Left renal pelvis (tissue), 4 donors: ENCODE data around the gene MCCC1. TPM values are rescaled to one million over a fixed set of nuclear protein-coding genes. Genes with fewer than 3 reads are reported as not detected.
"Not testable (repeated sequence)": the region's sequence is repeated elsewhere in the genome, so short reads cannot be mapped to it uniquely, and the experiment has no call there.

Experiments used
- DNase-seq, 4 donors: peaks; one replicate each; pipeline ENCODE4 v3.0.0-alpha.2; 2013; ENCODE audit warnings: low read depth in 4 of 4, low spot score in 3 of 4
- polyA plus RNA-seq, 4 donors: library from polyadenylated mRNA; unstranded; fragments of 120-200 nt; gene quantifications; one replicate each; pipeline ENCODE4 v1.2.1, GENCODE V29; 2013; ENCODE audit not compliant: insufficient read length in 4 of 4

The MCCC1 gene
- polyA plus RNA-seq, 4 donors, result 23.5 to 62.8 (median 55.5) TPM

GRCh38 chr3:182993486-182994201, 105.7 kb downstream of the MCCC1 start:
- not testable (repeated sequence) for DNase-seq

GRCh38 chr3:182989566-182989965, 109.7 kb downstream of the MCCC1 start:
- no peak for DNase-seq

DNA sequence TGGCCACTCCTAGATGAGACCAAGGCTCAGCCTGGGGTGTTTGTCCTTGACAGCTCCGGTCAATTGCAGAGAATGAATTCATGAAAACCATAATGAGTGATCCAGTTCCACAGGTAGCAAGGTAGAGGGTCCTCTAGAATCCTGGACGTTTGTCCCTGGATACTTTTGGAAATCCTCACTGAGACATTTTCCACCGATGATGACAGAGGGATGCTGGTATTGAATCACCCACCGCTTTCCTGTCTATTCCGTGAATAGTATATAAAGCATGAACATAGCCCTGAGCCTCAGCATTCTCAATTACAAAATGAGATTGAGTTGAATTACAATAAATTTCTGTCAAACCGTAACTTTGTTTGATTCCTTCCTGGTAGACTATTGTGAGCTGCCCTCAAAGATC, 113.3 kb downstream of the MCCC1 start:
- no peak for DNase-seq

DNA sequence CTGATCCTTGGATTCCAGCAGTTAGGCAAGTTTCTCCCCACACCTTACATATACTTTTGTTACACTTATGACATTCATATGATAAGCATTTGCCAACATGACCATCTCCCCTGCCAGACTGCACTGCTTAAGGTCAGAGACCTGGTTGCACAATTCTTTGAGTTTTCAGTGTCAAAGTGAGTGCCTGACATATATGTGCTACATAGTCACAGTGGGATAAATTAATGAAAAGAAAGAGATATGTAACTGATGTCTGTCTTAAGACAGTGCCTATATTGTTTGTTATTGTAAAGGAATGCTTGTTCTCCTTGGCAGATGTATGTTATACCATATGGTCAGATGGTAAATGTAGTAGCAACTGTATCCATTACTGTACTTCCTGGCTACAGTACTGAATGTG, 115.4 kb downstream of the MCCC1 start:
- no peak for DNase-seq

DNA sequence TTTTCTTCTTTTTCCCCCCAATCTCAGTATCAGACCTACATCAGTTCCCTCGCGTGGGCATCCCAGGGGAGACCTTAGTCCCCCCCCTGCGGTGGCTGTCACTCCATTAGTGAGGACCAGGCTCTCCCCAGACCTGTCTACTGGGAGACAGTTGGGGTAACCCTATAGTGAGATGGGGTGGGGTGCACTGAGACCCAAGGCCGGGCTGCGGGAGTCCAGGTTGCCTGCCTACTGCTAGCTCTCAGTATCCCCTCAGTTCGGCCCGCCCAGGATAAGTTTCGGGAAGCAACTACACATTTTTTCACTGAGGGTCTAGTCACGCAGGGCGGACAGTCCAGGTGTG, 118.3 kb downstream of the MCCC1 start:
- no peak for DNase-seq

DNA sequence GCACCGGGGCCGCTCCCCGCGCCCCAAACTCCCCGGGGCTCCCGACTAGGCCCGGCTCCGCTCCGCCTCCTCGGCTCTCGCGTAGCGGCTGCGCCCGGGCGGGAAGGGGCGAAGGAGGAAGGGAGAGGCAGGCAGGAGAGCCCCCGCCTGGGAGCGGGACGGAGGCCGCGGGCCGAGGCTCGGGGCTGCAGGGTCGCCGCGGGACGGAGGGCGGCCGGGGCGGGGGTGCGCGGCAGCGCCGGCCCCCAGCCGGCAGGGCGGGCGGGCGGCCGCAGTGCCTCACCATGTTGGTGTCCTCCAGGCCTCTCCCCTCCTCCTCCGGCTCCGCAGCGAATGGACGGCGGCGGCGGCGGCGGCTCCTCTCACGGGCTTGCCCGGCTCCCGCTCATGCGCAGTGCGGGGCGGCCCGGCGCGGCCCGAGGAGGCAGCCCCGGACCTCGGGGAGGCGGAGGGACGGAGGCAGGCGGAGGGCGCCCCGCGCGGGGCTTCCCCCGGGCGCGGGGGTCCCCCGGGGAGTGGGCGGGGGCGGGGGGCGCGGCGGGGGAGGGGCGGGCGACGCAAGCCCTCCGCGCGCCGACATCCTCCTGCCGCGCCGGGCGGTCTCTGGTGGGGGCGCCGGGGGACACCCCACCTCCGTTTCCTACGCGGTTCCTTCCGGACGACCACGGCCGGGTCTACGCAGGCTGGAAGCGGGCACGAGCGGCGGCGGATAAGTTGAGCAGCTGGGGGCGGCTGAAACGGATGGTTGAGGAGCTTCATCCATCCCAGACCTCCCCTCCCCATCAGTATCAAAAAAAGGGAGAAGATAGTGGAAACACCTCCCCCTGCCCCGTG, 118.9 kb downstream of the MCCC1 start, which contains the start of gene DCUN1D1:
Gene DCUN1D1 (minus strand): TSS at position 335 of the 834 bp plus-strand sequence. CDS start 49 bp downstream, at position 286.
- peak in 2 of 4 donors; percentile 63 to 65 for DNase-seq

GRCh38 chr3:182979674-182980191, 119.6 kb downstream of the MCCC1 start:
- peak in 1 of 4 donors; percentile 21 for DNase-seq

DNA sequence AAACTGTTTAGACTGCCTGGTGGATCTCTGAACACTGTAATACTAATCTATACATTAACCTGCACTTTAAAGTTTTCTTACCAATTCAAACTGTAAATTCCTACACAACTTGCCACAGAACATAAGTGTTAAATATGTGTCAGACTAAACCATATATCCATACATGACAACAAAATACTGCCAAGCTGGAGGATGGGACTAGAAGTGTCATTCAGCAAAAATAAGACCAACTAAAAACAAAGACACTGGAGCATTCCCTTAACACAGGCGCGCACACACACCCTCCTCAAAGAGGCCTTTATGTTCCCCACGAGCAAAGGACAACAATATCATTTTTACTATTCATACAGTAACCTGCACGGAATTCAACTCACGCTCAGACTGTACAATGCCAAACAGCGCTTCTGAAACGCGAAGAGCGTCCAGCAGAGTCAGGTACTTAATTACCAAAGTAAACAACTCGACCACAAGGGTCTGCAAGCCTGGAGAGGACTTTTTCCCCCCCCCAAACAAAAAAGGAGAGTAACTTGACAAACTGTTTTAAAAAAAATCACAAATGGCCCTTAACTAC, 120.1 kb downstream of the MCCC1 start:
- DNase-seq, result no peak

GRCh38 chr3:182978387-182978786, 120.9 kb downstream of the MCCC1 start:
- DNase-seq, result no peak

DNA sequence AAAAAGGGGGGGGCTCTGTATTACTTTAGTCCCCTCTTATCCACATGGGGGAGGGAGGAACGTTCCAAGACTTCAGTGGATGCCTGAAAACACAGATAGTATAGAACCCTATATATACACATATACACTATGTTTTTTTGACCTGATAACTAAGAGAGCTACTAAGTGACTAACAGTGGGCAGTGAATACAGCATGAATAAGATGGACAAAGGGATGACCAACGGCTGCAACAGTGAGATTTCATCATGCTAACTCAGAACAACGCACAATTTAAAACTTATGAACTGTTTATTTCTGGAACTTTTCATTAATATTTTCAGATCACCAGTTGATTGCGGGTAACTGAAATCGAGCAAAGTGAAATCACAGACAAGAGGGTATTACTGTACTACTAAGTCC, 126.2 kb downstream of the MCCC1 start:
- DNase-seq, result no peak

GRCh38 chr3:182972387-182972786, 126.9 kb downstream of the MCCC1 start:
- DNase-seq, result no peak

GRCh38 chr3:182971637-182972036, 127.7 kb downstream of the MCCC1 start:
- DNase-seq, result peak in 1 of 4 donors; percentile 33

DNA sequence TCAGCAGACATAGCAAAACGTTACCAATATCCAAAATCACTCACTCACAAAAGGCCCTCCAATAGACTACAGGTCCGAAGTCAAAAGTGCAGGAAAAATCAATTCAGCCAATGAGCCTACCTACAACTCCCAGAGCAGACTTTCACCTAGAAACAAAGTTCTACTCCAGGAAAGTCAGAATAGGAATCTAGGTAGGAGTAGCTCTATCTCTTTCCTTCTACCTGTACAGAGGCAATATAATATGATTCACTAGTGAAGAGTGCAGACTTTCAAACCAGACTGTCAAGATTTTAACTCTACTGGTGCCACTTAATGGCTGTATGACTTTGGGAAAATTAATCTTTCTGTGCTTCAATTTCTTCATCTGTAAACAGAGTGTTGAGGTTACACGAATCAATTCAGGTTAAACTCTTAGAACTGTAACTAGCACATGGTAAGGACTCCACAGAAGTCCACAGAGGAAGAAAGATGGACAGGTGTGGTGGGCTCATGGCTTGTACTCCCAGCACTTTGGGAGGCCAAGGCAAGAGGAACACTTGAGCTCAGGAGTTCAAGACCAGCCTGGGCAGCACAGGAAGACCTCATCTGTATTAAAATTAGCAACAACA, 128.4 kb downstream of the MCCC1 start:
- no peak for DNase-seq

GRCh38 chr3:182969853-182970252, 129.4 kb downstream of the MCCC1 start:
- no peak for DNase-seq

DNA sequence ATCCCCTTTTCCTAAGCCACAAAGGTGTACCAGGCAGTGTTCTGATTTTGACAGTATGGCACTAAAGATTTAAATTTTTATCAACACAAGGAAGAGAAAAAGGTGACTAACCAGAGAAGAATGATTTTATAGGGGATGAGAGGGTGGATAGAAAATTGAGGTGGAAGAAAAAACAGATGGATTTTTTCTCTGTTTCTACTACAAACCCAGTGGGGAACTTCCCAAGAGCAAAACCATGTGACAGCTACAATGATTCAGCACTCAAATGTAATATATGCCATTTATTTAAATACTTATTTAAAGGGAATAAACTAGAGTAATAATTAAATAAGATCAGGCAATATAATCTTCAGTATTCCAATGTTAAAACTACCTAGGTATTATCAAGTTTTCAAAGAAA, 130.0 kb downstream of the MCCC1 start:
- DNase-seq, result no peak

GRCh38 chr3:182967218-182968204, 131.8 kb downstream of the MCCC1 start:
- no peak for DNase-seq

DNA sequence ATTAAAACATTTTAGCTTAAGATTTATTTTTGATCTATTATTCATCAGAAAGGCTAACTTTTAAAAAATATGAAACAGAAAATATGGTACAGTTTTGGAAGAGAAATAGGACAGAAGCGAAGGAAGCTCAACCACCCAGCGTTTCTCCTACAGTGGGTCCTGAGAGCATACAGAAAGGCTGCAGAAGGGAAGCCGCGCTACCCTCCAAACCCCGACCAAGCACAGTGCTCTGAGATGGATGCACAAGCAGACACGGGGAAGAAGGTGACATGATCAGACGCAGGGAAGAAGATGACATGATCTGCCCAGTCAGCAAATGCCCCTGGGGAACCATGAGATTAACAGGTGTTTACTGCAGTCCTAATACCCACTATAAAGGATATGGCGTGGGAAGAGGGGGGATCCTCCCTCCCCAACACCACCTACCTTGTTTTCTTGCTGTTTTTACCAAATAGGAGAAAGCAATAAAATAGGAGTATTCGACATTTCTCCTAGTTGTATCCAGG, 133.4 kb downstream of the MCCC1 start:
- DNase-seq, result no peak
